Transverse colon (tissue), 4 donors: Measurements from ENCODE around the gene BEST2. TPM values are rescaled to one million over a fixed set of nuclear protein-coding genes. Genes with fewer than 3 reads are reported as not detected.

Source experiments
- DNase-seq: peaks from one replicate; pipeline ENCODE4 v3.0.0-alpha.2; 2019
- H3K27ac ChIP-seq, 4 donors: fragments of 200-600 bp; sonication (generic); 2 replicates each; pipeline ENCODE4 v1.5.1; 2016 to 2018; ENCODE audit warnings: inconsistent platforms in 4 of 4
- H3K27me3 ChIP-seq: fragments of 200-600 bp; sonication (generic); 2 replicates; pipeline ENCODE4 v1.5.1; 2017; ENCODE audit warnings: inconsistent platforms
- H3K36me3 ChIP-seq, 4 donors: fragments of 200-600 bp; sonication (generic); 2 replicates each; pipeline ENCODE4 v1.5.1; 2017 to 2019; ENCODE audit warnings: inconsistent platforms in 4 of 4
- H3K4me1 ChIP-seq, 4 donors: fragments of 200-600 bp; sonication (generic); 2 replicates each; pipeline ENCODE4 v1.5.1; 2017 to 2020; ENCODE audit warnings: inconsistent platforms in 4 of 4
- H3K4me3 ChIP-seq, 4 donors: fragments of 200-600 bp; sonication (generic); 1 replicate in 1 of 4; 2 replicates in 3 of 4; pipeline versions ENCODE4 v1.5.1 to v1.6.1; 2017 to 2019; ENCODE audit warnings: inconsistent platforms in 4 of 4
- H3K9me3 ChIP-seq, 2 donors: fragments of 200-600 bp; sonication (generic); 2 replicates each; pipeline ENCODE4 v1.5.1; 2017 to 2019; ENCODE audit warnings: inconsistent platforms in 2 of 2
- EP300 ChIP-seq: sonication (generic); formaldehyde crosslinking; IDR thresholded peaks from one replicate; pipeline ENCODE4 v1.6.1; 2017; ENCODE audit warnings: antibody characterized with exemption, low read depth
- POLR2A ChIP-seq: fragments of 450-650 bp; IDR thresholded peaks from one replicate; pipeline ENCODE4 v1.6.1; 2016; ENCODE audit warnings: antibody characterized with exemption, mild to moderate bottlenecking, moderate library complexity
- POLR2AphosphoS5 ChIP-seq, 3 donors: sonication (generic); formaldehyde crosslinking; IDR thresholded peaks; one replicate each; pipeline ENCODE4 v1.6.1; 2016; ENCODE audit warnings: antibody characterized with exemption in 3 of 3
- WGBS, 2 donors: methylation state at CpG; one replicate each; pipeline ENCODE4 v1.1.5; 2018; ENCODE audit warnings: low coverage in 1 of 2; 5-methylcytosine and 5-hydroxymethylcytosine counted together
- in situ Hi-C, 4 donors: fragments of 200-750 bp; cut with MboI; loops; one replicate each; pipeline versions ENCODE4 v1.15.0 to v1.15.1; 2017; ENCODE audit warnings: low sequenced_read_pairs in 3 of 4, low pct_ligation_motif_present in 1 of 4, low pct_unique_long_range_greater_than_20kb in 1 of 4
- intact Hi-C: fragments of 100-400 bp; cut with DNase I; formaldehyde crosslinking; loops from one replicate; pipeline ENCODE4 v1.15.1; 2023; ENCODE audit warnings: low total_unique reads
- total RNA-seq, 4 donors: library from RNA; depleted of rRNA; stranded (reverse); fragments of >200 nt; gene quantifications; one replicate each; pipeline ENCODE4 v1.1.0, GENCODE V29; 2016
- TF ChIP-seq, protein P1 (sequence below), 5 experiments: fragments of 200-600 bp in 3 of 5; fragments of 450-650 bp in 2 of 5; sonication (generic) in 3 of 5; IDR thresholded peaks; 1 replicate in 2 of 5; 2 replicates in 3 of 5; pipeline ENCODE4 v1.5.1; 2016 to 2017; ENCODE audit warnings: antibody characterized with exemption in 5 of 5, inconsistent platforms in 3 of 5, mild to moderate bottlenecking in 2 of 5, moderate library complexity in 1 of 5

BEST2 gene
- total RNA-seq, 4 donors from 2014 or later = 121 to 325 (median 141) TPM

GRCh38 chr19:12786141-12786870 lies 34.7 kb downstream of the BEST2 start:
- Histone ChIP-seq H3K4me1 (peaks cover 46 to 83% (median 80%) of the 10 kb centered on the region in 4 donors), H3K36me3 (no peaks in the 10 kb centered on the region), H3K4me3 (no peak overlapping the region), H3K9me3 (no peaks in the 10 kb centered on the region), H3K27ac (peak overlapping the region; percentile 97 to 99 (median 98)), H3K27me3 (no peaks in the 10 kb centered on the region)
- in situ Hi-C loops = no loop called here
- TF ChIP-seq POLR2A (peak; percentile 46), POLR2AphosphoS5 (IDR thresholded peaks at IDR 0.05) (peak; percentile 8 to 48 (median 13)), EP300 (peak; percentile 4)
- TF ChIP-seq, protein P1, sequence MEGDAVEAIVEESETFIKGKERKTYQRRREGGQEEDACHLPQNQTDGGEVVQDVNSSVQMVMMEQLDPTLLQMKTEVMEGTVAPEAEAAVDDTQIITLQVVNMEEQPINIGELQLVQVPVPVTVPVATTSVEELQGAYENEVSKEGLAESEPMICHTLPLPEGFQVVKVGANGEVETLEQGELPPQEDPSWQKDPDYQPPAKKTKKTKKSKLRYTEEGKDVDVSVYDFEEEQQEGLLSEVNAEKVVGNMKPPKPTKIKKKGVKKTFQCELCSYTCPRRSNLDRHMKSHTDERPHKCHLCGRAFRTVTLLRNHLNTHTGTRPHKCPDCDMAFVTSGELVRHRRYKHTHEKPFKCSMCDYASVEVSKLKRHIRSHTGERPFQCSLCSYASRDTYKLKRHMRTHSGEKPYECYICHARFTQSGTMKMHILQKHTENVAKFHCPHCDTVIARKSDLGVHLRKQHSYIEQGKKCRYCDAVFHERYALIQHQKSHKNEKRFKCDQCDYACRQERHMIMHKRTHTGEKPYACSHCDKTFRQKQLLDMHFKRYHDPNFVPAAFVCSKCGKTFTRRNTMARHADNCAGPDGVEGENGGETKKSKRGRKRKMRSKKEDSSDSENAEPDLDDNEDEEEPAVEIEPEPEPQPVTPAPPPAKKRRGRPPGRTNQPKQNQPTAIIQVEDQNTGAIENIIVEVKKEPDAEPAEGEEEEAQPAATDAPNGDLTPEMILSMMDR (IDR thresholded peaks at IDR 0.05) = no peak
- intact Hi-C loops = loop anchor here (10.0 kb wide), 1 partner anchor 368 kb away; the partner anchor contains the start of genes IER2 and STX10
- DNase-seq = peak; percentile 86
- 39% methylated on average over 15 of the region's 18 CpGs; no CpG with 5 or more reads in 1 of the 2 donors for WGBS, 2 donors

DNA sequence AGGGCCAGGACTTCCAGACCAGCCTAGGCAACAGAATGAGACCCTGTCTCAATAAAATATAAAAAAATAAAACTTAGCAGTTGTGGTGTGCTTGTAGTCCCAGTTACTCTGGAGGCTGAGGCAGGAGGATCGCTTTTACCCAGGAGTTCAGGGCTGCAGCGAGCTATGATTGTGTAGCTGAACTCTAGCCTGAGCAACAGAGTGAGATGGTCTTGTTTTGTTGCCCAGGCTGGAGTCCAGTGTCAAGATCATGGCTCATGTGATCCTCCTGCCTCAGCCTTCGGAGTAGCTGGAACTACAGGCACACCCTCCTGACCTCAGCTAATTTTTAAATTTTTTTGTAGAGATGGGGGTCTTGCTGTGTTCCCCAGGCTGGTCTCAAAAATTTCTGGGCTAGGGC lies 35.4 kb downstream of the BEST2 start:
- in situ Hi-C loops = no loop called here
- TF ChIP-seq POLR2AphosphoS5 (IDR thresholded peaks at IDR 0.05) (no peak), EP300 (no peak), POLR2A (no peak)
- TF ChIP-seq, protein P1 (IDR thresholded peaks at IDR 0.05) = no peak
- no peak for DNase-seq
- Histone ChIP-seq H3K27me3 (no peaks in the 10 kb centered on the region), H3K36me3 (no peaks in the 10 kb centered on the region), H3K9me3 (no peaks in the 10 kb centered on the region), H3K27ac (peak overlapping the region; percentile 97 to 99 (median 98)), H3K4me3 (no peak overlapping the region), H3K4me1 (peaks cover 46 to 81% (median 78%) of the 10 kb centered on the region in 4 donors)
- 87% methylated on average over 3 of the region's 3 CpGs; no CpG with 5 or more reads in 1 of the 2 donors for WGBS, 2 donors
- intact Hi-C loops = loop anchor here (10.0 kb wide), 1 partner anchor 368 kb away; the partner anchor contains the start of genes IER2 and STX10

DNA sequence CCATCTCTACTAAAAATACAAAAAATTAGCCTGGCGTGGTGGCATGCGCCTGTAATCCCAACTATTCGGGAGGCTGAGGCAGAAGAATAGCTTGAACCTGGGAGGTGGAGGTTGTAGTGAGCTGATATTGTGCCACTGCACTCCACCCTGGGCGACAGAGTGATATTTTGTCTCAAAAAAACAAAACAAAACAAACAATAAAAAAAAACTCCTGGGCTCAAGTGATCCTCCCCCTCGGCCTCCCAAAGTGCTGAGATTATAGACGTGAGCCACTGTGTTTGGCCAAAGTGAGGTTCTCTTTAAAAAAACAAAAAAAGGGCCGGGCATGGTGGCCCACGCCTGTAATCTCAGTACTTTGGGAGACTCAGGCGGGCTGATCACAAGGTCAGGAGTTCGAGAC lies 35.9 kb downstream of the BEST2 start:
- no peaks in the 10 kb centered on the region for H3K36me3 ChIP-seq
- no peak for DNase-seq
- TF ChIP-seq, protein P1 (IDR thresholded peaks at IDR 0.05) = no peak
- no peak for TF ChIP-seq POLR2AphosphoS5 (IDR thresholded peaks at IDR 0.05)
- TF ChIP-seq EP300 = no peak
- TF ChIP-seq POLR2A = no peak
- intact Hi-C loops (loop anchor here (10.0 kb wide), 1 partner anchor 367 kb away; the partner anchor contains the start of genes IER2 and STX10), in situ Hi-C loops (no loop called here)
- H3K27me3 ChIP-seq = no peaks in the 10 kb centered on the region
- peak overlapping the region; percentile 97 to 99 (median 98) for H3K27ac ChIP-seq
- WGBS, 2 donors = 63 to 67% methylated on average over 7 to 10 of the region's 10 CpGs
- no peaks in the 10 kb centered on the region for H3K9me3 ChIP-seq
- H3K4me1 ChIP-seq = peaks cover 46 to 77% (median 76%) of the 10 kb centered on the region in 4 donors
- no peak overlapping the region for H3K4me3 ChIP-seq

GRCh38 chr19:12788042-12788681 lies 36.6 kb downstream of the BEST2 start:
- WGBS, 2 donors = 21 to 31% methylated on average over 3 to 4 of the region's 4 CpGs
- intact Hi-C loops (loop anchor here (10.0 kb wide), 1 partner anchor 367 kb away; the partner anchor contains the start of genes IER2 and STX10), in situ Hi-C loops (no loop called here)
- no peaks in the 10 kb centered on the region for H3K36me3 ChIP-seq
- peaks cover 42 to 71% (median 69%) of the 10 kb centered on the region in 4 donors for H3K4me1 ChIP-seq
- H3K9me3 ChIP-seq = no peaks in the 10 kb centered on the region
- no peaks in the 10 kb centered on the region for H3K27me3 ChIP-seq
- H3K4me3 ChIP-seq = peak overlapping the region in 2 of 4 donors; percentile 84 to 90
- TF ChIP-seq POLR2A (no peak), POLR2AphosphoS5 (IDR thresholded peaks at IDR 0.05) (no peak), EP300 (no peak)
- DNase-seq = no peak
- H3K27ac ChIP-seq = peak overlapping the region; percentile 97 to 99 (median 98)
